A673 (cell line): ENCODE data around the gene MFN2. TPM values are rescaled to one million over a fixed set of nuclear protein-coding genes. Genes with fewer than 3 reads are reported as not detected.

Experiments used
- BruUV-seq: library from RNA; stranded (reverse); fragments of 400-500 nt; replicated peaks from 2 replicates; lab custom pipeline; 2021; lab: Mats Ljungman, UMichigan
- CTCF ChIA-PET: fragments of 300-600 bp; sonication (Branson Sonifier 250); formaldehyde crosslinking; loops from one replicate; lab custom pipeline; 2022; ENCODE audit warnings: antibody characterized with exemption; lab: Charles Lee
- POLR2A ChIA-PET: fragments of 300-600 bp; sonication (Branson Sonifier 250); formaldehyde crosslinking; loops from one replicate; lab custom pipeline; 2022; ENCODE audit warnings: antibody characterized with exemption; ENCODE audit not compliant: low non-redundant PET; lab: Charles Lee
- DNase-seq: peaks from one replicate; pipeline ENCODE4 v3.0.0-alpha.2; 2015; ENCODE audit warnings: low spot score
- H3K27ac ChIP-seq: fragments of 200-600 bp; sonication (generic); 2 replicates; pipeline ENCODE4 v1.5.1; 2016; ENCODE audit warnings: mixed run types, low read depth, mild to moderate bottlenecking, mixed read lengths, antibody characterized with exemption, low read length; ENCODE audit not compliant: poor library complexity, severe bottlenecking
- H3K27me3 ChIP-seq: fragments of 200-600 bp; sonication (generic); replicated peaks from 2 replicates; pipeline ENCODE4 v1.6.1; 2017; ENCODE audit warnings: mixed run types, low read depth, mild to moderate bottlenecking, mixed read lengths, antibody characterized with exemption, low read length; ENCODE audit not compliant: insufficient read depth, poor library complexity
- H3K36me3 ChIP-seq: fragments of 200-600 bp; sonication (generic); 2 replicates; pipeline ENCODE4 v1.6.1; 2016; ENCODE audit warnings: mixed run types, mild to moderate bottlenecking, mixed read lengths, antibody characterized with exemption, low read length; ENCODE audit not compliant: insufficient read depth, poor library complexity, severe bottlenecking
- H3K4me1 ChIP-seq: fragments of 200-600 bp; sonication (generic); 2 replicates; pipeline ENCODE4 v1.6.1; 2017; ENCODE audit warnings: mixed run types, mild to moderate bottlenecking, mixed read lengths, antibody characterized with exemption, low read length; ENCODE audit not compliant: insufficient read depth, poor library complexity, severe bottlenecking
- H3K4me3 ChIP-seq: fragments of 200-600 bp; sonication (generic); 2 replicates; pipeline ENCODE4 v1.5.1; 2016; ENCODE audit warnings: low read depth, mixed run types, mild to moderate bottlenecking, mixed read lengths, low read length; ENCODE audit not compliant: poor library complexity, severe bottlenecking
- H3K9me3 ChIP-seq: fragments of 200-600 bp; sonication (generic); 2 replicates; pipeline ENCODE4 v1.6.1; 2016; ENCODE audit warnings: mixed run types, low read depth, mild to moderate bottlenecking, mixed read lengths, antibody characterized with exemption, low read length; ENCODE audit not compliant: poor library complexity, severe bottlenecking
- CTCF ChIP-seq: fragments of 300-800, 200-600 bp; sonication (generic); conservative IDR thresholded peaks from 2 replicates; pipeline ENCODE4 v1.5.1; 2017; ENCODE audit warnings: low read depth, mild to moderate bottlenecking, antibody characterized with exemption, low read length, moderate library complexity, mixed read lengths
- EZH2 ChIP-seq: fragments of 200-600 bp; sonication (generic); IDR thresholded peaks from 2 replicates; pipeline ENCODE4 v1.6.1; 2017; ENCODE audit warnings: borderline replicate concordance, low read depth, mild to moderate bottlenecking, mixed read lengths, antibody characterized with exemption, low read length; ENCODE audit not compliant: poor library complexity, severe bottlenecking
- intact Hi-C: fragments of 100-400 bp; cut with micrococcal nuclease; formaldehyde crosslinking; loops from one replicate; pipeline ENCODE4 v1.10.0; 2022; ENCODE audit not compliant: unreplicated experiment
- total RNA-seq: library from RNA; stranded (reverse); gene quantifications from 2 replicates; pipeline ENCODE4 v1.2.3, GENCODE V29; 2021

MFN2 gene
- total RNA-seq, 1 experiment from 2014 or later = 160 TPM

GRCh38 chr1:12057382-12057781 is 77.1 kb downstream of the MFN2 start:
- TF ChIP-seq EZH2 (no peak), CTCF (no peak)
- DNase-seq = no peak
- POLR2A ChIA-PET = no interaction called here
- intact Hi-C loops = no loop called here
- no TSS peak for BruUV-seq
- CTCF ChIA-PET = no interaction called here
- H3K27ac ChIP-seq = no peak overlapping the region
- H3K27me3 ChIP-seq = peaks cover 20% of the 10 kb centered on the region
- no peaks in the 10 kb centered on the region for H3K9me3 ChIP-seq
- H3K4me1 ChIP-seq = no peaks in the 10 kb centered on the region
- no peaks in the 10 kb centered on the region for H3K36me3 ChIP-seq
- no peak overlapping the region for H3K4me3 ChIP-seq

- Histone ChIP-seq H3K27me3 (peaks cover 26% of the 10 kb centered on the region), H3K4me3 (no peak overlapping the region), H3K9me3 (no peaks in the 10 kb centered on the region), H3K36me3 (no peaks in the 10 kb centered on the region), H3K4me1 (no peaks in the 10 kb centered on the region), H3K27ac (no peak overlapping the region)
- TF ChIP-seq EZH2 (no peak), CTCF (no peak)
- BruUV-seq = no TSS peak
- DNase-seq = no peak
- intact Hi-C loops = no loop called here
- ChIA-PET POLR2A (no interaction called here), CTCF (no interaction called here)
Measured at GRCh38 chr1:12057940-12058687, 77.9 kb downstream of the MFN2 start.

- POLR2A ChIA-PET = no interaction called here
- no TSS peak for BruUV-seq
- no peaks in the 10 kb centered on the region for H3K9me3 ChIP-seq
- H3K27ac ChIP-seq = no peak overlapping the region
- CTCF ChIA-PET = interaction anchor here (0.6 kb wide), 1 partner anchor 76 kb away, joined by 4 read pairs; no protein-coding TSS in a partner anchor
- peaks cover 37% of the 10 kb centered on the region for H3K27me3 ChIP-seq
- no peak overlapping the region for H3K4me3 ChIP-seq
- no peaks in the 10 kb centered on the region for H3K4me1 ChIP-seq
- no peak for DNase-seq
- intact Hi-C loops = no loop called here
- H3K36me3 ChIP-seq = no peaks in the 10 kb centered on the region
- TF ChIP-seq CTCF (no peak), EZH2 (no peak)
Measured at GRCh38 chr1:12059226-12059625, 79.0 kb downstream of the MFN2 start.
